DMS114 treated with DMSO at 0.1 percent for 48 hours (cell line): ENCODE results near the gene GPS2.
A peak's percentile ranks its signal among the peaks of the same experiment; 100 is the strongest.
"Not testable (repeated sequence)": the region's sequence is repeated elsewhere in the genome, so short reads cannot be mapped to it uniquely, and the experiment has no call there.

ENCODE experiments used
- DNase-seq: peaks from one replicate; lab custom pipeline; 2025; ENCODE audit not compliant: unreplicated experiment; lab: John Stamatoyannopoulos, UW

The GPS2 gene

DNA sequence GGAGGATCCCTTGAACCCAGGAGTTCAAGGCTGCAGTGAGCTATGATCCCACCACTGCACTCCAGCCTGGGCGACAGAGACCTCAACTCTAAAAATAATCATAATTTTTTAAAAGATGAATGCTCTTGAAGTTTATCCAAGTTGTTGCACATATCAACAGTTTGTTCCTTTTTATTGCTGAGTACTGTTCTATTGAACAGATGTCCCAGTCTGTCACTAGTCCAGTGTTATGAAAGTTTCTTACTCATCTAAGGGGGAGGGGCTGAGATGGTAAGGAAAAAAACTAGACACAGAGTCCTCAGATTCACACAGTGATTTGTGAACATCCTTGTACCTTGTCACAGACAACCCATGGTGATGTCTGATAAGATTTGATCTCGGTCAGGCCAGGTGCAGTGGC is 25.0 kb upstream of the GPS2 start:
- DNase-seq = no peak

GRCh38 chr17:7337600-7337999 is 22.4 kb upstream of the GPS2 start:
- DNase-seq = not testable (repeated sequence)

DNA sequence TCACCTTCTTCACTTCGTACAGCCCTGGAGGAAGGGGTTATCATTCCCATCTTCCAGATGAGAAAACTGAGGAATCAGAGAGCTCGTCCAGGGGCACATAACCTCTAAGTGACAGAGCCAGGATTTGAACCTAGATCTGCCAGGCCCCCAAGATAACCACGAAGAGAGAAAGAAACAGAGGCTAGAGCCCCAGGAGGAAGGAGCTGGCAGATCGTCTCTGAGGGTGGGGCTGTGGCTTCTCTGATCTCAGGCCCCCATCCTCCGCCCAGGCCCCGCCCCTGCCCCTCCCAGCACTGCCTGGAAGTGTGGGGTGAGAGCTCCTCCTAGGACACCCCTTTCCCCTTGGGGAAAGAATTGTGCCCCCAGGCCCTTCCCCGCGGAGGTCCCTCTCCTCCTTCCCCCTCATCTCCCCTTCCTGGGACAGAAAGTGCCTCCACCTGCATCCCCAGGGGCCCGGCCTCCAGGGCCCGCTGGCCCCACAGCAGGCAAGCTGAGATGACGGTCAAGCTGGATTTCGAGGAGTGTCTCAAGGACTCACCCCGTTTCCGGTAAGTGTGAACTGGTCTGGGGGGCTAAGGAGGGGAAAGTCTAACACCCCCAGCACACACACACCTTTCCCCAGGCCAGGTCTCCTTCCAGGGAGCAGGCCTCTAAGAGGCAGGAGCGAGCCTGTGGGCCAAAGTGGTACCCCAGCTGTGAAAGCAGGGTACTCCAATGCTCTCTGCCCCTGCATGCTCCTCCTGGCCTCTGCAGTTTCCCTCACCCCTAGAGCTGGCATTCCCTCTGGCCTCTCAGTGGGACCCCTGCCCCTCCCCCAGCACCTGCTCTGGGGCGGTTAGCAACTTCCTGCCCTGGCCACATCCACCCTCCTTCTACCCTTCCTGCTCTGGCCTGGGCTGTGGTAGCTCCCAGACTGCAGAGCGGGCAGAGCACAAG is 21.3 kb upstream of the GPS2 start, which contains the start of gene ACAP1:
ACAP1 (plus strand) TSS at position 290 of the 936 bp plus-strand sequence; CDS start at position 496, 206 bp downstream.
- no peak for DNase-seq

- DNase-seq = not testable (repeated sequence)
Observed at GRCh38 chr17:7335765-7336164, 20.6 kb upstream of the GPS2 start.

DNA sequence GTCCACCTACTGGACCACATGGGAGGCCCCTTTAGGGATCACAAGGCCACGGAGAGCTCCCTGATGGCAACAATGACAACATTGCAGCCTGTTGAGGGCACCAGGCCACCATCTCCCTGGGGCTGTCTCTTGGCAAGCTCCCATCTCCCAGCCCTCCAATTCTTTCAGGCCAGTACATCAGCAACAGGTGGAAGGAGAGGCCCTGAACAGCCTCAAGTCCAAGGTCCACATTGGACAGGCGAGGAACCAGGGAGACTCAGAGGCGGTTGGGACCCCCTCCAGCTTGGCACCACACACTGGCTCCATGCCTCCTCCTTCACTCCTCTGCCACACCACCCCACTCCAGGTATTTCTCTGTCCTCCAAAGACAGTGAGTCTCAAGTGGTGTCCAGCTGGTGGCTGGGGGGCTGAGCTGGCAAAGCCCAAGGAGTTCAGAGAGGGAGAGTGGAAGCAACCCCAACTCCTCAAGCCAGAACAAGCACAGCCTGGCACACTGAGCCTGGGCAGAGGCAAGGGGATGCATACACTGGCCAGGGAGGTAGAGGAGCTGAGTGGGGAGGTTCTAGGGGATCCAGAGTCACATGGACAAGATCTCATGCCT is 19.9 kb upstream of the GPS2 start:
- no peak for DNase-seq

- not testable (repeated sequence) for DNase-seq
Observed at GRCh38 chr17:7332600-7333069, 17.5 kb upstream of the GPS2 start.

GRCh38 chr17:7332111-7332510 is 17.0 kb upstream of the GPS2 start:
- no peak for DNase-seq

DNA sequence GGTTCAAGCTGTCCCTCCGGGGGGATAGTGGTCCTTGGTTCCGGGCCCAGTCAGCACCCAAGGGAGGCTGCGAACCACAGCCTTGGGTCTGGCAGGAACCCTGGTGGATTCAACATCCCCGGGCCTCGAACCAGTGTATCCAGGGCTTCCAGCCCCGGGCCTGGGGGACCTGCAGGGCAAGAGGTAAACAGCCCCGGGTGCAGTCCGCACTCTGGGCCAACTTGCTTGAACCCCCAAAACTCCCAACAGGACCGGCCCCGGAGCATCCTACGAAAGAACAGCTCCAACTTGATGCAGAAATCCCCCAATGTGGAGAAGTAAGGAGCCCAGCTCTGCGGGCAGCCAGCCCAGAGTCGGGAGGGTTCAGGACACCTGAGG is 15.5 kb upstream of the GPS2 start:
- no peak for DNase-seq

DNA sequence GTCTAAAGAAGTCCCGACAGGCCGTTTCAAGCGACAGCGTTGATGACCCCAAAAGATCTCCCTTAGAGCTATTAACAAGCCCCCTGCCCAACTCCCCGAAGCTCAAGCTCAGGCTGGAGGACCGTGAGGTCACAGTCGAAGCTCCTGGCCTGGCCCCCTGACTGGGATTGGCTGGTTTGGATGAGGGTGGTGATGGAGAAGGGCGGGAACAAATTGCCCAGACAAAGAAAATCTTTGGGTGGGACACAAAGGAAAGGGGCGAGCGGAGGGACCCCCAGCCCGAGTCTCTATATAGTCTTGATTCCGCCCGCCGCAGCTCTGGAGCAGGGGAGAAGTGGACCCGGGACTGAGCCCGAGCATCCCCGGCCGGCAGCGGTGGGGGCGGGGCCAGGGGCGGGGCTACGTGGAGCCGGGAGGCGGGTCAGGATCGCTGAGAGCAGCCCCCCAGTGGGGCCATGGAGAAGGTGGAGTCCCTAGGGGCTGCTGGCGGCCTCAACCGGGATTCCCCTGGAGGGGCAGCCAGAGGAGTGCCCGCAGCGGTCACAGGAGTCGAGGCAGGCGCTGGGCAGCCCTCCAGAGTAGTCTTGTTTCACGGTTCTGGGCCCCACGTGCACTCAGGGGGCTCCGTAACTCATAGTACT is 15.0 kb upstream of the GPS2 start:
- peak; percentile 70 for DNase-seq

- peak; percentile 95 for DNase-seq
Observed at GRCh38 chr17:7329374-7329996, 14.3 kb upstream of the GPS2 start.

DNA sequence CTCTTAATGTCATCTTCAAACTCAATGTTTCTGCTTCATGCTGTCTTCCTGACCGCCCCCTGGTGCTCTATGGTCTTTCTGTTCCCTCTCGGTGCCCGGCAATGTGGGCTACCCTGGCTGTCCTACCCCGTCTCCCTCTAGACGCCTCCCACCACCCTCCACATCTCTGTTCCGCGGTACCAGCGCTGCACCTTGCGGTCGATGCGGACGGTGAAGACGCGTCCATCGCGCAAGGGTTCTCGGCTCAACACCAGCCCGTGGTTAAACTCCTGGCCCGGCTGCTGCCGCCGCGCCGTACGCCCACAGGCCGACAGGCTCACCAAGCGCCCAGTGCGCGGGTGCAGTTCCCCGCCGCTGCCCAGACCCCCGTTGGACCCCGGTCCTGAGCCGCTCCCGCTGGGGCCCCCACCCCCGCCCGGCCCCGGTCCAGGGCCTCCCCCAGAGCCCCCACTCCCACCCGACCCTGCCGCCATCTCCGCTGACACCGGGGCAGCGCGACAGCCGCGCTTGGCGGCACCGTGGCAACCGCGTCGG is 13.7 kb upstream of the GPS2 start, which contains the start of gene NEURL4:
NEURL4 (minus strand) TSS at position 496 of the 534 bp plus-strand sequence; CDS start at position 473, 23 bp downstream.
- DNase-seq = no peak

GRCh38 chr17:7328009-7328408 is 12.8 kb upstream of the GPS2 start:
- DNase-seq = no peak

- DNase-seq = no peak
Observed at GRCh38 chr17:7327501-7327900, 12.3 kb upstream of the GPS2 start.

GRCh38 chr17:7327056-7327455 is 11.9 kb upstream of the GPS2 start:
- DNase-seq = no peak

DNA sequence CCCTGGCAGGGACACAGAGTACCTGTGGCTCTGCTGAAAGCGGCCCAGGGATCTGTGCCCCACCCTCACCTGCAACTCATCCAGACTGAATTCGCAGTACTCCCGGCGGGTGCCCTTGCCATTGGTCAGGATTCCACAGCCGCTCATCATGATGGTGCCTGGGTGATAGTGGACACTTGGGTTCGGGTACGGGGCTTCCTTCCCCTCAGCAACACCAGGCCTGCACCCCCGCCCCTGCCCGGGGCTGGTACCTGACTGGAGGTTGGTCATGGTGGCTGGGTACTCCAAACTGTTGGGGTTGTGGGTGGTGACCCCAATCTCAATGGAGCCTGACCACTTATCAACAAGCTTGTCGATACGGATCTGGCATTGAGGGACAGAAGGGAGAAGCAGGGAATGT is 11.0 kb upstream of the GPS2 start:
- no peak for DNase-seq

DNA sequence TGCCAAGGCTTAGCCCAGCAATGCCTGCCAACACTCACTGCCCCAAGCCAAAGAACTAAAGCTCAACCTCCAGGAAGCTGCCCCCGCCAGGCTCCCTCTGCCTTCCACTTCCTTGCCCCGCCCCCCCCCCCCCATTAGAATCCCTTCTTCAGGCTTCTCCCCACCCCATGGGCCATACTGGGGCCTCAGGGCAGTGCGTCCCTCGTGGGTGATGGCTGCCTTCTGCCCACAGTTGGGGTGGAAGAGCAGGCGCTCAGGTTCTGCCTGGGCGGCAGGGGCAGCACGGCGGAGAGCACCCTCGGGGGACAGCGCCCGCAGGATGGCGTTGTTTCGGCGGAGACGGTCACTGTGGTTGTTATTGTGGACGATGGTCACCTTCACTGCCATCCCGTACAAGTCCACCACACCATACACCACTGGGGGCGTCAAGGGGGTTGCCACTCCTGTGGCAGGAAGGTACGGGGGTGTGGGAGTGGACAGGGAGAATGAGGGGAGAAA is 9.9 kb upstream of the GPS2 start:
- no peak for DNase-seq

DNA sequence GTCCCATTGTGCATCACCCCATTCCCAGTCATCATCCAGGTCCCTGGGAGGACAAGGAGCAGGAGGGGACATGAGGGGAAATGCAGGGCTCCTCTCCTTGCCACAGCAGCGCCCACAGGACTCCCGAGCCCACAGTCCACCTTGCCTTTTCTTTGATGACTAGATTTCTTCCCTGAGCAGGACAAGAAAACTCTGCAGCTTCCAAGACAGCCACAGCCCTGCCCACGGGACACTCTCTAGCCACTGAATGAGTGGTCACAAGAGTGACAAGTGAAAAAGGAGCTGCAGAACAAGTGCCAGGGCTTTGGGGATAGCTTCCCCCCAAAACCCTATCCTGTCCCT is 9.2 kb upstream of the GPS2 start:
- no peak for DNase-seq

DNA sequence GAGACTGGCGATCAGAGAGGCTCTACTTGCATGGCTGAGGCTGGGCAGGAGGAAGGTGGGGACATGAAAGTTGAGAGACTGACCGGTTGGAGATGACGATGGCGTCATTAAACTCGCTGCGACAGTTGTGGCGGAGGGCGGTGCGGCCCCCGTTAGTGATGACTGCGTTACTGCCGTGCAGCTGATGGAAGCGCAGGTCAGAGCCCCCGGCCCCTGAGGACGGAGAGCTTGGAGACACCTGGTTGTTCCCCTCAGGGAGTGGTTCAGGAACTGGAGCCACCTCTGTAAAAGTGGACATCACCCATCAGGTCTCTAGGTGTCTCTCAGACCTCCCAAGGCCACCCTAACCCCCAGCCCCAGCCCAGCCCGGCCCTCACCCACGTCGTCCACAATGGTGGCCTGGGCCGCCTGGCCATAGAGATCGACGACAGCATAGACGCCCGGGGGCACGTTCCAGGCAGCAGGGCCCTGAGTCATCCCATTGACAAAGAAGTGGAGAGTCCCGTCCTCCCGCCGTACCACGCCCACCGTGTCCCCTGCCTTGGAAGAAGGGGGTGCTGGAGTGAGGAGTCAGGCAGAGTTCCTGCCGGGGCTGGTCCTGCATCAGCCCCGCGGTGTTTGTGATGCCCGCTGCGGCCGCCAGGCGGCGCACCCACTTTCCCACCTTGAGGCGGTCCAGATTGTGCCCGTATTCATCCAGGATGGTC is 8.7 kb upstream of the GPS2 start:
- no peak for DNase-seq

- no peak for DNase-seq
Observed at GRCh38 chr17:7322520-7323194, 7.5 kb upstream of the GPS2 start.

GRCh38 chr17:7321466-7321865 is 6.3 kb upstream of the GPS2 start:
- no peak for DNase-seq
